GM20431 (cell line): Measurements from ENCODE around the gene FCGR3A.
"Not testable (repeated sequence)": the region's sequence is repeated elsewhere in the genome, so short reads cannot be mapped to it uniquely, and the experiment has no call there.

Experiments
- in situ Hi-C: fragments of 300-500 bp; cut with MseI, MboI; formaldehyde crosslinking; loops from one replicate; pipeline ENCODE4 v1.15.0; 2020; ENCODE audit warnings: low sequenced_read_pairs; ENCODE audit not compliant: unreplicated experiment

FCGR3A gene

DNA sequence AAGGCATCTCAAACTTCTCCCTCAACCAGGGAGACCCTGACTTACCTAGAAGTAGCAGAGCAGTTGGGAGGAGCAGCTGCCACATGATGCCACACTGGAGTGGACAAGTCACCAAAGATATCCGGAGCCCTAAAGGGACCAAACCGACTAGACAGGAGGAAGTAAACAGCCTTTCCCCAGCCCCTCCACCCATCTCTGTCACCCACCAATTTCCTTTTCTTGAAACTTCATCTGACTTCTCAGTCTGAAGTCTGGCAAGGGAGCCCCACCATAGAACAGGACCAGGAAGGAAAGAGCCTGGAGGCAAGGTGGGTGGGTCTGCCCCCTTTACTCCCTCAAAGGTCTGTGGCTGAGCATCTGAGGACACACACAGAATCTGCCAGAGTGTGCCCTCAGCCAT is at the start of gene FCGR3A:
Gene FCGR3A, minus strand, starts transcription at position 167 of the 400 bp plus-strand sequence. Its CDS starts 82 bp downstream, at position 85.
- in situ Hi-C loops: no loop called here

DNA sequence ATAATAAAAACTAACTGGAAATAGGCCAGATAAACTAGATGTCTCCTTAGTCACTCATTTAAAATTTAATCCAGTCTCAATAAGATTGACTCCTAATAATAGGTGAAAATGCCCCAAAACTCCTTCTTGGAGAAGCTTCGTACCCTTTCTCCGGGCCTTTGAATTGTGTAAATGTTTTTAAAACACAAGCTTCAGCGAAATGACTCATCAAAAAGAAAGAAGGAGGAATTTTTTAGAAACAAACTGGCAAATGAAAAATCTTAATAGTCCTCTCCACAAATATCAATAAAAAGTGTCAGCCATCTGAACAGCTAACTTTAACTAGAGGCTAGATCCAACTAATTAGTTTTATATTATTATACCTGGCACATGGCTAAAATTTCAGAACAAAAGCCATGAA is 47.5 kb upstream of the FCGR3A start:
- in situ Hi-C loops: not testable (repeated sequence)

DNA sequence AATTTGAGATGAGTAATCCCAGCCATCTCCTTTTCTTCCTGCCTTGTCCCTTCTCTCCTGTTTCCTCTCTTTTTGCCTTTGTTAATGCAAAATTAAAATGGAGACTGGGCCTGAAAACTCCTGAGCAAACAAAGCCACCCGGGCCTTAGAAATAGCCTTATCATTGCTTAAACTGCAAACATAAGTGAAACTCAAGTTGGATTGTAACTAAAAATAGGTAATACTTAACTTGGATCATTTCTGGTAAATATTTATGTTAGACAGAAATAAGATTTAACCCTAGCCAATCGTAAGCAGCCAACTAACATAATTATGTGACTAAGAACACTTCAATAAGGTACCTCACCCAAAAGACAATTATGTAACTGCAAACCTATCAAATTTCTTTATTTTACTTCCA is 46.0 kb upstream of the FCGR3A start:
- in situ Hi-C loops: not testable (repeated sequence)

DNA sequence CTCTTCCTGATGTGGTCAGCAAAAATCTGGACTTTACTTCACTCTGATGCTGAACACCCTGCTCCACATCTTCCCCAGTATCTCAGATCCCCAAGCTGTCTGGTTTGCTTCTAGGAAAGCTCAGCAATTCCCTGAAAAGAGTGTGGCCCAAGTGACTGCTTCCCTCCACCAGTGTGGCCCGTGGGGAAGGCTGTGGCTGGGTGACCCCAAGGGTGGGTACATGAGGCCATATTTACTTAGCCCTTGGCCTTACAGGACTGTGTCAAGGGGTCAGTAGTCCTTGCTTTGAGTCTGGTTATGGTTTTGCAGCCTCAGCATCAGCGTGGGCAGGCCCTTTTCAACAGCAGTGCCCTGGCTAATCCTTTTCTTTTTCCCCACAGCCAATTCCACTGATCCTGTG is 45.6 kb upstream of the FCGR3A start:
- in situ Hi-C loops: not testable (repeated sequence)

DNA sequence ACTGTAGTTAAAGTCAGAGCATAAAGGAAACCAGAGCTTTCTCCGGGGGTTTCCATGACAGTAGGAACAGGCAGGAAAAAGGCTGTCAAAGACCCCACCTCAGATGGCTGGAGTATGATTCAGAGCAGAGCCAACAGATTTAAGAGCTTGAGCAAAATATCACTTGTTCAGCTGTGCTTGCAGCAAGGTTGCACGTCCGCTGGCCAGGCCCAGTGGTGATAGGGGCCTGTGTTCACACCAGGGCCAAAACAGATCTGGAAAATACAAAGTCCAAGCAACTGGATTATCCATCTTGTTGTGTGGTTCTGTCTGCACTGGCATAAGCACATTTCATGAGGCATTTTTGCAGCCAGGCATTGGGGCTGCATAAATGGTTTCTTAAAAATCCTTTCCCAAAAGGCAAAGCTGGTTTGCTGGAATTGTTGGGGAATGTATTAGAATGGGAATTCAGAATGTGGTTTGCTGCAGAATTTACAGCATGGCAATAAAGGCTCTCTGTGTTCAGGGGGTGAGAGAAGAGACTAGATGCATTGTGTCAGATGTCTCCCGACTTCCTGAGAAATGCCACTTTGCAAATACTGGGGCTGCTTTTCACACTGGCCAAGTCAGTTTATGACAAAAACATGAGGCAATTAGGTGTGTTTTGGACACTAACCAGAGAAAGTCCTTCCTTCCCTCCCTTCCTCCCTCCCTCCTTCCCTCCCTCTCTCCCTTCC is 44.8 kb upstream of the FCGR3A start:
- in situ Hi-C loops: not testable (repeated sequence)

DNA sequence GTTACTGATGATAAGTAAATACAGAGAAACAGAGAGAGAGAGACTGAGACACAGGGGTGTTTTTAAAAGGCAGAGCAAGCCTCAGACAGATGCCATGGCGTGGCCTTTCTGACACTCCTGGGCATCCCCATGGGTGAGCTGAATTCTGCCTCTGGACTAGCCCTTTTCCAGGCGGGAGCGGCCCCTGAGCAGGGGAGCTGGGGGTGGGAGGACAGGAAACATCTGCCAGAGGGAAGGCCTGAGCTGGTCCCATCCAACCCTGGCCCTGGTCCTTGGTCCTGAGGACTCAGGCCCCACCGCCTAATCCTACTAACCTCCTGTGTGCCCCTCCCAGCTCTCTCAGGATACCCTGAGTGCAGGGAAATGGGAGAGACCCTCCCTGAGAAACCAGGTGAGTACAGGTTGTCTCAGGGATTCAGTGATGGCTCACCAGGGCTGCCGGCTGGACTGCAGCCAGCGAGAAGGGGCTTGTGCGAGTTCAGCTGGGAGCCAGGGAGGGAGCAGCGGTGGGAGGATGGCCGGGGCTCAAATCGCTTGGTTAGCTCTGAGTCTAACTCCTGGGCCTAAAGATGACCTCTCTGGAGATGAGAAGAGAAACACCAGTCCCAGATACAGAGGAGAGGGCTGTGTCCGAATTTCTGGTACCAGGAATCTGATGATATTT is 43.6 kb upstream of the FCGR3A start:
- in situ Hi-C loops: not testable (repeated sequence)

DNA sequence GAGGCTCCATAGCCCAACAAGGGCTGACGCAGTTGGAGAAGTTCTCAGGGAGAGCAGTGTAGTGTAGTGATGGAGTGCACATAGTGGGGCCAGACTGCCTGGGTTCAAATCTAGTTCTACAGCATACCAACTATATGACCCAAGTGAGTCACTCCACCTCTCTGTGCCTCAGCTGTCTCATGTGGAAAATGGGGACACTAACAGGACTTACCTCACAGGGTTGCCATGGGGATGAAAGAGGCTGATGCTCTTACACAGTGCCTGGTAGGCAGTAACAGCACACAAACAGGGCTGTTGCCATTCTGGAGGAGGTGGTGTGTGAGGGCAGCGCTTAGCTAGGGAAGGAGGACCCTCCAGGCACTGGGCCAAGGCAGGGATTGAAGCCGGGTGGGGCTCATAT is 43.0 kb upstream of the FCGR3A start:
- in situ Hi-C loops: not testable (repeated sequence)

DNA sequence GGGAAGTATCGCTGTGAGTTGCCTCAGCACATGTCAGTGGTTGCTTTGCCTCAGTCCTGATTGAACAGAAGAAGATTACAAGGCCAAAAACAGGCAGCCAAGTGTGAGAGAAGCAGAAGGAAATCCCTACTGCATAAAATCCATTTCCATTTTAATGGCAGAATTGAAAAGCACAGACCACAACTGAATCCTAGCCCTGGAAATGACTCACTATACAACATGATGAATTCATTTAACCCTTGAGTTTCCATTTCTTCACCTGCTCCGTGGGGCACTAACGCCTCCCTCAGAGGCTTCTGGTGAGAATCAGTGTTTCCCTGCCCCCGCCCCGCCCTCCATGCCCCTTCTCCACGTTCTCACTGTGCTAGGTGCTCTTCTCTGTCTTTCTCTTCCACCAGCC is 40.3 kb upstream of the FCGR3A start:
- in situ Hi-C loops: not testable (repeated sequence)

DNA sequence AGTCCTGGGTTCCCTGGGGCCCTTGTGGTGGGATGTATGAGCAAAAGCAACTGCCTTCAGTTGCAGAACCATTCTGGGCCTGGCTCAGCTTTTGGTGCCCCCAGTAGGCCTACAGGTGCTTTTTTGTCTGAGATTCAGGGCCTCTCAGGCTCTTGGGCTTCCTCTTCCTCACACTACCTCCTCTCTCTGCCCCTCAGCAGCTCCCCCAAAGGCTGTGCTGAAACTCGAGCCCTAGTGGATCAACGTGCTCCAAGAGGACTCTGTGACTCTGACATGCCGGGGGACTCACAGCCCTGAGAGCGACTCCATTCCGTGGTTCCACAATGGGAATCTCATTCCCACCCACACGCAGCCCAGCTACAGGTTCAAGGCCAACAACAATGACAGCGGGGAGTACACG is 39.7 kb upstream of the FCGR3A start:
- in situ Hi-C loops: not testable (repeated sequence)

DNA sequence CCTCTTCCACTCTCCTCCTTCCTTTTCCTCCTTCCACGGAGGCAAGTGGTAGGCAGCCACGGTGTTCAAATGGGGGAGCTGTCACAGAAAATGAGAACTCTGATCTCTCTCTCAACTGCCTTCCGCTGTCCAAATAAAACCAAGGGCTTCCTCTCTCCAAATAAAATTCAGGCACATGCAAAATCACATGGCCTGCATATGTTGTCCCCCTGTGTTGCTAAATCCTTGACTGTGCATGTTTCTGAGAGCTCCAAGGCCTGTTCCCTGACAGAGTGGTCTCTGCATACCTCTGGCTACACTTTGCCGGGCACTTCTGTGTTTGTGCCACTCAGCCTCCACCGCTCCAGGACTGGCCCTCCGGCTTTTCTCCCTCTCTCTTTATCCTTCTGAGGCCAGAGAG is 39.0 kb upstream of the FCGR3A start:
- in situ Hi-C loops: not testable (repeated sequence)

DNA sequence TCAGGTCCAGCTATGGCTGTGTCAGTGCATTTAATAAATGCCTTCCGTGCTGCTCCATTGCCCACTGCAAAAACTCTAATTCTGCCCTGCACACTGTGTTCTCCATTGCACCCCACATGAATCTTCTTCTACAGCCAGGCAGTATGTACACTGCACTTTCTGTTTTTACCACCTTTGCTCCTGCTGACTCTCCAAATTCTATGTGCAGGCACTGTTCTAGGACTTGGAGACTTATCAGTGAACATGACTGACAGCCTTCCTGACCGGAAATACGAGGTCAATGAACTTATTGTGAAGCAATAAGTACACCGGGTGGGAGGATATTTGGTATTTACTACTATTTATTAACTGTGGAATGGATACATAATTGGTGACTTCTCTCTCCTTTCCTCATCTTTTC is 33.3 kb upstream of the FCGR3A start:
- in situ Hi-C loops: not testable (repeated sequence)

DNA sequence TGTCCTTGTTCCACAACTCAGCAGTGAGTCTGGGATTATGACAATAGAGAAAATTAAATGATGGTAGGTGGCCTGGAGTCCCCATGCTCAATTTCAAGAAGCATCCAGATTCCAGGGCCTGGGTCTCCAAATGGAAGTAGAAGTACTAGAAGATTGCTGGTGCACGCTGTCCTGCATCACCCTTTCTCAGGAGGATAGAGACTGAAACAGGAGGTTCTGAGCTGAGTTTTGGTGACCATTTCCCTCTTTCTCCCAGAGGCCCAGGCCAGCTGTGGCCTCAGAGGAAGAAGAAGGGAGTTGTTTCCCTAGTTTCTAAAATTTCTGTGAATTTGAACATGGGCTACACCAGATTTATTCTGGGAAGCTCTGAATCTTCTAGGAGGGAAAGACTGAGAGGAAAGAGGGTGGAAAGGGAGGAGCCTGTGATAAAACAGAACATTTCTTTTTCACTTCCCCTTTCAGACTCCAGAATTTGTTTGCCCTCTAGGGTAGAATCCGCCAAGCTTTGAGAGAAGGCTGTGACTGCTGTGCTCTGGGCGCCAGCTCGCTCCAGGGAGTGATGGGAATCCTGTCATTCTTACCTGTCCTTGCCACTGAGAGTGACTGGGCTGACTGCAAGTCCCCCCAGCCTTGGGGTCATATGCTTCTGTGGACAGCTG is 31.4 kb upstream of the FCGR3A start:
- in situ Hi-C loops: not testable (repeated sequence)

DNA sequence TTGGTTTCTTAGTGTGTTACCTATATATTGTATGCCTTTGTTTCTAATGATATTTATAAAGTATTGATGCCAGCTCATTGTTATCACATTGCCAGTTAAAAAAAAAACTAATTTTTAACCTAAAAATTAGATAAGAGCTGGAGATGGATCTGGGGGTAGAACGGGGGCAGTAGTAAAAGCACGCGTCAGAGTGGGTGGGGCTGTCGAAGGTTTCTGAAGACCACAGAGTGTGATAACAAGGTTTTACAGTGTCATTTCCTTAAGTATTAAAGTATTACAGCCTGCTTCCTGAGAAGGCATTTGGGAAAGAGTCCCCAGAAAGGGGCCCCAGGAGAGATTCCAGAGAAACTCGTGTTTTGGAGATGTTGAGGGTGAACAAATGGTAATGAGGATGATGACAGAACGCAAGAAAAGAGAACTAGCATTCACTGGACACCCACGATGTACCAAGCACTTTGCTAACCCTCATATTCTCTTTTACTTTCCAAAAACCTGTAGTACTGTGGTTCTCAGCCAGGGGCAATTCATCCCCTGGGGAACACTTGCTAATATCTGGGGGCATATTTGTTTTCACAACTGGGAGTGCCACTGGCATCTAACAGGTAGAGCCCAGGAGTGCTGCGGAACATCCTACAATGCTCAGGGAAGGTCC is 30.4 kb upstream of the FCGR3A start:
- in situ Hi-C loops: not testable (repeated sequence)

DNA sequence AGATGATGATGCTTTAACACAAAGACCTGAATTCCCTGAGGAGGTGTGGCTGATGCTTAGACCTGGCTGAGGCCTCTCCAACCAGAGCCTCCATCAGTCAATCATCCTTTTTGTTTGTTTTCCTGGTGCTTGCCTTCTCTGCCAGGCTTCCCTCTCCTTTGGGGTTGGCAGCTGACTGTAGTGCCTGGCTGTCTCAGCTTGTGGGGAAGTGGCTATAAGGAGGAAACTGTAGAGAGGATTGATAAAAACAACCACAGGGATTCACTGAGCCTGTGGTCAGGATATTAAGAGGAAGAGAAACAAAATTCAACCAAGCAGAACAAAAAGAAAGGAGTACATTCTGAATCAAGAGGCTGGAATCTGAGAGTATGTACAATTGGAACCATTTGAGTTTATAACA is 27.1 kb upstream of the FCGR3A start:
- in situ Hi-C loops: not testable (repeated sequence)

DNA sequence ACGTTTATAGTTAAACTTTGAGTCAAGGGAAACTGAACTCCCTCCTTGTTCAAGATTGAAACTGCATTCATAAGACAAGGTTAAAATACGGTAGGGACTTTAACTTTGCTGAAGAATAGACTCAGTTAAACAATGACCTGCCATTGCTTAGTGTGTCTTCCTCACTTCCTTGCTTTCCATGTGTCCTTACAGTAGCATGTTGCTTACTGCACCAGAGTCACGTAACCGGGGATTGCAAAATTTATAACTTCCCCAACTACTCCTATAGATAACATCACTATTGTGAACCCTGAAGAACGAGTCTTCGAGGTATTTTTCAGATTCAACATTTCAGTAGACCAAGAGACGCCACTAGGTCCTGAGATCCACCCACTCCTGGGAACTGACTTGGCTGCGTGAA is 22.1 kb upstream of the FCGR3A start:
- in situ Hi-C loops: not testable (repeated sequence)

DNA sequence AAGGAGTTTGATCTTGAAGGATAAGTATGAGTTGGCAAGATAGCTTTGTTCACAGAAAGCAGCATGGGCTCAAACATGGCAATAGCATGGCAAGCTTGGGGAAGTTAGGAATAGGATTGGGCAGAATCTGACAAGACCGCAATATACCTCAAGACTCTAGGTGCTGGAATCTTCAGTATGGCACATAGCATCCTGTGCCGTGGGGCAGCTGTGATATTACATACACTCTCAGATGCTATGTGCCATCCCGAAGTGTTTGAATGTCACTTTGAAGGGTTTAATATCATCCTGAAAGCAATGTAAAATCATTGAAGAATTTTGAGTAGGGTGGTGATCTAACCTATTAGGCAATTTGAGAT is 17.0 kb upstream of the FCGR3A start:
- in situ Hi-C loops: not testable (repeated sequence)

DNA sequence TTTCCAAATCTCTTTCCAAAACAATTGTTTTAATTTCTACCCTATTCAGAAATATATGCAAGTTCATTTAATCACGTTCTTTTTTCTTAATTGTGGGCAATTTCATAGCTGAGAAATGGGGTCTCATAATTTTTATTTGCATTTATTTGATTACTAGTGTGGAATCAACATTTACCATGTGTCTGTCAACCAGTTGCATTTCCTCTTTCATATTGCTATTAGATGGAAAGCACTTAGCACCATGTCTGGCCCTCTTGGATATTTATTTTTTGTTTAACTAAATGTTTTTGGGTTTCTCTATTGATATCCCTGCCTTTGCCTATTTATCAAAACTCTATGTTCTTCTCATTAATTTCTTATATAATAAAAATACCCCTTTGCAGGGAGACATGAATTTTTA is 13.9 kb upstream of the FCGR3A start:
- in situ Hi-C loops: not testable (repeated sequence)

DNA sequence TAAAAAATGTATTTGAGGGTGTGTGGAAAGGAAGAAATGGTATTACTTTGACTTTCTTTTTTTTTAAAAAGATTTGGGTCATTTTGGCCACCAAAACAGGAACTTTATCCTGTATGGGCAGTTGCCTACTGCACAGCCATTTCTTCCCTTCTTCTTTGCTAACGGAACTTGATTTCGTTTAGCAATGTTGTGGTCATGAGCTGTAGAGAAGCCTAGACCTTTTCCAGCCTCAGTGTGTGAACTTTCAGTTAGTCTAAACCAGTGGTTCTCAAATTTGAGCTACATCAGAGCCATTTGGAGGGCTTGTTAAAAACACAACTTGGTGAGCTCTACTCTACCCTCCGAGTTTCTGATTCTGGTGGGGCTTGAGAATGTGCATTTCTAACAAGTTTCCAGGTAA is 12.8 kb upstream of the FCGR3A start:
- in situ Hi-C loops: not testable (repeated sequence)

DNA sequence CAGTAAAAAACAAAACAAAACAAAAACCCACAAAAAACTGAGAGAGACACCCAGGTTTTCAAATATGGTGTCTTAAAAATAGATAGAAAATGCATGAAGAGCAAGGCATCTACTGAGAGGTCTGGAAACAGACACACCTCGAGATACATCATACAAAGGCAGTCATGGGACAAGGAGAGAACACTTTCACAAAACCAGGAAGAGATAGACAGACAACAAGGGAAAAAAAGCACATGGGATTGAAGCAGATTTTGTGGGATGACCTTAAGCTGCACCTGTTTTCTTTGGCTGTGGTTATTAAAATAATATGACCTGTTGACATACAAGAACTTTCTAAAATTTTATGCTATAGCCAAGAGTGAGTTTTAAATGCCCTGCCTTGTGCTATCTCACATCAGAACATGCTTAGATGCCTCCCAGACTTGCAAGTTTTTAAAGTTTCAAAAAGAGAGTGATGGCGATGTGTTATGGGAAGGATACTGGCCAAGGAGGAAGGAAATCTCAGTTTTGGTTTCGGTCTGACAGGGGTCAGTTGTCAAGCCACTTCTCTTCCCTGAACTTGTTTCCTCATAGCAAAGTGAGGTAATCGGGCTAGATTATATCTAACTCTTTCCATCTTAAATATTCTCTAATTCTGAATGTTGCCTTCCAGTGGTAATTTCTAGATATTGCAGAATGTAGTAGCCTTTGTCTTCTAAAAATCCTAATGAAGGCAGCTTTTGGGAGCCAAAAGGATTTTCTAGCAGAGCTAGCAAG is 11.5 kb upstream of the FCGR3A start:
- in situ Hi-C loops: not testable (repeated sequence)
